GM18873 (cell line): ENCODE data around the gene EEF1A2.

ENCODE experiments used
- ATAC-seq: cut with Tn5 transposase; IDR thresholded peaks from one replicate; pipeline ENCODE4 v1.9.1; 2021; ENCODE audit warnings: mild to moderate bottlenecking, moderate library complexity, moderate number of reproducible peaks; ENCODE audit not compliant: unreplicated experiment, low FRiP score

Gene EEF1A2

DNA sequence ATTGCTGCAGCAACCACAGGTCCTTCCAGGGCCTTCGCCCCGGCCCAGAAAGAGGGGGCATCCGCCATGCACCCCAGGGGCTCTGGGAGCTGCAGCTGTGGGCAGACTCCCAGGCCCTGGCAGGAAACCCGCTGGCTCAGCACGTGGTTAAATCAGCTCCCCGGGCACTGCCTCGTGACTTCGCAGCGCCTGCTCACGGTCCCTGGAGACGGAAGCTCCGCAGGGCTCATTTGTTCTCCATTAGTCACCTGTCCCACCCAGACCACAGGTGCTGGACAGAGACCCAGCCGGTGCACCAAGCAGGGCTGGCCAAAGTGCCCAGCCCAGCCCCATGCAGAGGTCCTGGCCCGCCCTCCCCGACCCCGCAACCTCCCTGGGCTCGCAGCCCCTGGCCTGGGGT is 41.1 kb downstream of the EEF1A2 start:
- ATAC-seq, result no peak

DNA sequence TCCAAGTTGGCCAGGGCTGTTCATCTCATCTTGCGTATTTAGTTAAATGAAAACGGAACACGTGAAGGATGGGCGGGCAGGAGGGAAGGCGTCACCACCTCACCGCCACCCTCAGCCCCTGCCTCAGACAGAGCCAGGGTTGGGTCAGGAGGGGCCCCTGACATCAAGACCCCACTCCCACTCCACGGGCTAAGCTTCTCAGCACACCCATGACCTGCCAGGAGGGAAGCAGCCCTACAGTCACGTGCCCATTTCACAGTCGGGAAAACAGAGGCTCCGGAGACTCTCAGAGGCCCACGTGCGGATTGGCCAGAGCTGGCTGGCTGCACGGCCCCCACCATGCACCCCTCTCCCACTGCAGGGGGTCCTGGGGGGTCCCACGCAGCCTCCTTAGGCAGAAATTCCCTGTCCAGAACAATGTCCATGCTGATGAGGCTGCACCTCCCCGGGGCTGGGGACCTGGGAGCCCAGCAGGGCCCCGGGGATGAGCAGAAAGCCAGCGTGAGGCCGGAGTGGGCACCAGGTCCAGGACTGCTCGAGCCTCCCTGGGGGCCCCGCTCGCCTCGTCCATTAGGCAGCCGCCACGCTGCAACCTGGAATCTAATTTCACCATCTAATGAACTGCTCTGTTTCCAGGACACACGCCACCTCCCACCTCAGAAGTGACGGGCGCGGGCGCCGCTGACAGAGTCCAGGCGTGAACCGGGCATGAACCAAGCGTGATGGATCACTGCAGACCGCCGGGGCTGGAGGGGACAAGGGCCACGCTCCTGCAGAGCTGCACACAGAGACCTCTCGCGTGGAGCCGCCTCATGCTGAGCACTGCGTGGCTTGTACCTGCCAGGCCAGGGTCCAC is 42.2 kb downstream of the EEF1A2 start:
- ATAC-seq, result no peak

DNA sequence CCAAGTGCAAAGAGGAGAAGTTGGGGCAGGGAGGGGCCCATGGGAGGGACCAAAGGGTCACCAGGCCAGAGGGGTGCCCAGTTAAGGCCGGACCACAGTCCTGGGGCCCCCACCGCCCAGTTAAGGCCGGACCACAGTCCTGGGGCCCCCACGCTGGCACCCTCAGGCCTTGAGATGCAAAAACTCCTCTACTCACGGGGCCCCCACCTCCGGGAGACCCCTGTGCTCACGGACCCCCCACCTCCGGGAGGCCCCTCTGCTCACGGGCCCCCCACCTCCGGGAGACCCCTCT is 43.4 kb downstream of the EEF1A2 start:
- no peak for ATAC-seq

DNA sequence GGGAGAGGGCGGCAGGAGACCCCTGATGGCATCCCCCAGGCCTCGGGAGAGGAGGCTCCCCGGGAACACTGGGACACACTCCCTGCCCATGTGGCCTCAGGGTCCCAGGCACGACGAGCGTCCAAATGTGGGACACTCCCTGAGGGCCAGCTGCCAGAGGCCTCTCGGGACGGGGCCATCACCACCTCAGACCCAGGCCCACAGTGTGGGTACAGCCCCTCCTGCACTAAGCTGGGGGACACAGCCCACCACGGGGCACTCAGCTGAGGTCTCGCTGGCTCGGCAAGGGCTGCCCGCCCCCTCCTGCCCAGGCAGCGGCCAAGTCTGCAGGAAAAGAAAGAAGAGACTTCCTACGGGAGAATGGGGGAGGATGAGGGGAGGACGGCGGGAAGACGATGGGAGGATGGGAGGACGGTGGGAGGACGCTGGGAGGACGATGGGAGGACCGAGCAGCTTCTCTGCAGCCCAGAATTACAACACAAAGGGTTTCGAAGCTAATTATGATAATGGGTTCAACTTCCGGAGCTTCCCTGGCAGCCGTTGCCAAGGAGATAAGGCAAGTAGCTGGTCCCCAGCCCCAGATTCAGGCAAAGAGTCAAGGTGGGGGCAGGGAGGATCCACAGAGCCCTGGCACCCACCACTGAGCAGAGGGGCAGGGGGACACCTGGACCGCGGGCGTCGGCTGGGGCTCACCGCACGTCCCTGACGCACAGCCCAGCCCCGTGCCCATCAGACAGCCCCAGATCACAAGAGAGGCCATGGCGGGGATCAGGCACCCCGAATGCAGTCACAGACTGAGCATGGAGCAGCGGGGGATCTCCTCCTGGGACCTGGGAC is 43.9 kb downstream of the EEF1A2 start:
- ATAC-seq, result no peak

DNA sequence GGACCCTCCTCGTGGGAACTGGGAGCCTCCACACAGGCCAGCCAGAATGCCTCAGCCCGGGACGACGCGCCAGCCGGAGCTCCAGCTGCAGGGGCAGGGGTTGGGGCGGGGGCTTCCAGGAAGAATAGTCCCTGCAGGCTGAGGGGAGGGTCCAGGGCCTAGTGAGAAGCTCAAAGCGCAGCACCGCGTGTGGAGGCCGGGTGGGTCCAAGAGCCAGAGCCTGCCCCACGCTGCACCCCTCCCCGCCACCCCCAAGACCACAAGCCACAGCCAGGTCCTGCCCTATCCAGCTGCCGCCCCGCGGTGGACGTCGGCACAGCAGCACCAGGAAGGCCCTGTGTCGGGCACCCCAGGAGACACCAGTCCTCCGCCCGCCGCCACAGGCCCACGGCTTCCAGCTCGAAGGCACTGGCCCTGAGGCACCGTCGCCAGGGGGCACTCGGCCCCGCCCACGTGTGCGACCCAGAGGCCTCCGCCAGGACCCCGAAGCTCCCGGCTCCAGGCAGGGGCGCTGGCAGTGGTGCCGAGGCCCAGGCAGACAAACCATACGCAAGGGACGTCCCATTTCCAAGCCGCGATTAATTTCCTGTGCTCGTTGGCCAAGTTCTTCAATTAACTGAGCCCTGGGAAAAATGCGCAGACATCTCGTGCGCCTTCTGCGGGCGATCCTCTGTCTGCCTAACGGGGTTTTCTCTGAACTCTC is 45.9 kb downstream of the EEF1A2 start:
- no peak for ATAC-seq

DNA sequence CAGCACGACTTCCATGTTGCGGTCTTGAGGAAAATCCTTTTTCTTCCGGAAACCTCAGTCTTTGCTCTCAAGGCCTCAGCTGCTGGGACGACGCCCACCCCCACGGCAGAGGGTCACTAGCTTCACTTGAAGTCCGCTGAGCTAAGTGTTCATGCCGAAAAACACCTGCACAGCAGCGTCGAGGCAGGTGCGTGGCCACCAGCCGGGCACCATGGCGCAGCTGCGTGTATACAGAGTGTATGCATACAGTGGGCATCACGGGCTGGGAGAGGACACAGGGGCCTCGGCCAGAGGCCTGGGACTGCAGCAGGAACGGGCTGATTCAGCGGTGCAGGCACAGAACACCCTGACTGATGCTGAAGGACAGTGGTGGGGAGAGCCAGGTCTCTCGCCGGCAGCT is 46.5 kb downstream of the EEF1A2 start:
- no peak for ATAC-seq

DNA sequence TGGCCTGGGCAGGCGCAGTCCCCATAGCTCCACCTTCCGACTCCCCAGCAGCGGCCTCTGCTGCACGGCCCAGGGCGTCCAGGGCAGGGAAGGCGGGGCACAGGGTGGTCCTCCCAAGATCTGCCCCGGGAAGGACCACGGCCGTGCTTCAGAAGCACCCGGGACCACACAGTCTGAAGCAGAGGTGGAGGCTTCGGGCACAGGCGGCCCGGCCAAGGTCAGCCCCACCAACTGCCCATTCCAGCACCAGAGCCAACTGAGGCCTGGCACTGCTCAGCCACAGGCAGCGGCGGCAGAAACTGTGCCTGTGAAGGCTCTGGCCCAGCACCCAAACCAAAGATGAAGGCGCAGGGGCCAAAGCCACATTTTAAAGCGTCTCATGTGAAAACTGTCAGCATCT is 47.1 kb downstream of the EEF1A2 start:
- ATAC-seq, result no peak

DNA sequence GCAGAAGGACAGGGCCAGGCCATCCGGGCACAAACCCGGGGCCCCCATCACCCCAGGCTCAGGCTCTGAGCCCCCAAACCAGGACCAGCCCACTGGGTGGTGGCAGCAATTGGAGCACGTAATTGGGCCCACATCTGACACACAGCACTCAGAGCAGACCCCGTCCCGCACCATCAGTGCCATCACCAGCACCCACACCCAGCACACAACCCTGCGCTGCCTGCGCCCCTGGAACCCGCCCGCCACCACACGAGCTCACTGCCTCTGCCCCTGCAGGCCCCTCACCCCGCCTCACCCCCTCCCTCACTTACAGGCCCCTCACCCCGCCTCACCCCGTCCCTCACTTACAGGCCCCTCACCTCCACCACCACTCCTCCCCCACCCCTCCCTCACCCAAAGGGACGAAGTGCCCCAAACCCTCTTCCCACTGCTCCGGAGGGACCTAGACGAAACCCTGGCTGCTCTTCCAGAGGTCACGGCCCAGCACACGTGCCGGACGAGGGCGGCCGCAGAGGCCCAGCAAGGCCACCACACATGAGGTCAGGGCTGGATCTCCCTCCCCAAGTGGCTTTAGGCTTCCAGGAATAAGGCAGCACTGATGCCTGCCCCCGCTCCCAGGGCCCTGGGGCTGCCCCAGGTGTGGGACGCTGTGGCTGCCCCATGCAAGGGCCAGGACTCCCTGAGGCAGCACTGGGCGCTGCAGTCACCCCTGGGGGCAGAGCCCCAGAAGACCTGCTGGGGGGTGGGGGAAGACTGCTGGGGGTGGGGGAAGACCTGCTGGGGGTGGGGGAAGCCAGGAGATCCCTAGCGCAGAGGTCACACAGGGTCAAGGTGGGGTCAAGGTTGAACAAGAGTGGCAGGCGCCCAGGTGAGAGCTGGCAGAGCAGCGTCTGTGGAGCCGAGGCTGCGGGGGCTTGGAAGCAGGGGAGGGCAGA is 48.8 kb downstream of the EEF1A2 start:
- ATAC-seq, result no peak

DNA sequence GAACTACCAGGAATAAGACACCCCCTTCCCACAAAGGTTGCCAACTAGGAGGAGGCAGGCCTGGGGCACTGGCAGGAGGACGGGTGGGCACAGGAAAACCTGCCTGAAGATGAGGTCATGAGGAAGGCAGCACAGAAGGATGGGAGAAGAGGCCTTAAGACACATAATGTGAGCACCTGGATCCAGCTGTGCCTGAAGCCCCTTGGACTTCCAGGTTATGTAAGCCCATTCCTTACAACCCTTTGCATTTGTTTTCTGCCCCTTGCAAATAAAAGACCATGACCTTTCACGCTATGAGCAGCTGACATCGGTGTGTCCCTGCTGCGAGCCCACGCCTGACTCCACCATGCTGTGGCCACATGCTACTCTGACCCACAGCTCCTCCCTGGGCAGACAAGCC is 49.9 kb downstream of the EEF1A2 start:
- ATAC-seq, result no peak

DNA sequence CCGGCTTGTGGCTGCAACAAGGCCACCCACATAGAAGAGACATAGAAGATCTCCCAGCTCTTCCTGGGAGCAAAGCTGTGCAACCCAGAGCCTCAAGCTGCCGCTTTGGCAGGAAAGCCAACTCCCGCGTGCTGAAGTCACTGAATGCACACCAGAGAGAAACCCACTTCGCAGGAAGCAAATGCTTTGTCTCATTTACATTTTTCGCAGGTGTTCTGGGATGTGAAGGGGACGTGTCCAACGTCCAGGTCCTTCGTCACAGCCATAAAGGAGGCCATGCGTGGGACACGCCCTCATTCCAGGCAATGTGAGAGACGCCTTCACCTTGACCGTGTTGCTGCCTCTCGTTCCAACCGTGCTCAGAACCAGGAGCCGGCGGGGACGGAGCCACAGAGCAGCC is 50.9 kb downstream of the EEF1A2 start:
- ATAC-seq, result no peak

DNA sequence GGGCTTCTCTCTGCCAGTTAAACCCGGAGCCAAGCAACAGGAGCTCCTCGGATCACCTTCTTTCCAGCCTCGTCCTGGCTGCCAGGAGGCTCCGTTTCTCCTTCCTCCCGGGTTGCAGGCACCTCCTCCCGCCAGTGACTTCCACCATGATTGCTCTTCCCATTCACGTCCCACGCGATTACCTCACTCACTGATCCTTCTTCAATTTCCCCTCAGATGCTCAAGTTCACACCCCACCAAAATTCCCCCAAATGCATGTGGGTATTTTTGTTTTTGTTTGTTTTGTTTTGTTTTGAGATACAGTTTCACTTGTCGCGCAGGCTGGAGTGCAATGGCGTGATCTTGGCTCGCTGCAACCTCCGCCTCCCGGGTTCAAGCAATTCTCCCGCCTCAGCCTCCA is 51.6 kb downstream of the EEF1A2 start:
- no peak for ATAC-seq

DNA sequence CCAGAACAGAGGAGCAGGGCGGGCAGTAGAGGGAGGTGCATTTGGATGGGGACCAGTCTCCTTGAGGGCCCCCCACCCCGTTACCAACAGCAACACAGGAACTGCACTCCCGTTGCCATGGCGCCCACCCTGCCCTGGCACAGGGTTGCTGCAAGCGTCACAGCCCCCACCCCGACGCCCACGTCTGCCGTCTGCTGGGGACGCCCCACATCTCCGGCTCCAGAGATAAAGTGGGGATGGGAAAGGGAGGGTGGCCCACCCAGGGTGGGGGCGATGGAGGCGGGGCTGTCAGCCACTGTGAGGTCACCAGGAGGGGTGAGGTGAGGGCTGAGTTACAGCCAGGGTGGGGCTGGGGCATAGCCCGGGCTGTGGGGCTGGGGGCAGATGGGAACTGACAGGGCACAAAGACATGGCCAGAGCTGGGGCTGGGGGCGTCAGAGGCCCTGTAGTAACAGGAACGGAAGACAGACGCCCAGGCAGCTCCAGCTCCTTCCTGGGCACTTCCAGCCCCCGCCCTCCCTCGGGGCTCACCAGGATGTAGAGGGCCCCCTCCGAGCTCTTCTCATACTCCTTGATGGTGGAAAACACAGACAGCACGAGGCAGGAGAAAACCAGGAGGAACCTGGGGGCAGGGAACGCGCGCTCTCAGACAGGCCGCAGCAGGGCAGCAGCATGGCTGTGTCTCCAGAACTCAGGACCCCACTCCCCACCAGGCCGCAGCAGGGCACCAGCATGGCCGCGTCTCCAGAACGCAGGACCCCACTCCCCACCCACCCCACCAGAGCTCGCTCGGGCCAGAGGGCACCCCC is 52.5 kb downstream of the EEF1A2 start:
- ATAC-seq, result no peak

DNA sequence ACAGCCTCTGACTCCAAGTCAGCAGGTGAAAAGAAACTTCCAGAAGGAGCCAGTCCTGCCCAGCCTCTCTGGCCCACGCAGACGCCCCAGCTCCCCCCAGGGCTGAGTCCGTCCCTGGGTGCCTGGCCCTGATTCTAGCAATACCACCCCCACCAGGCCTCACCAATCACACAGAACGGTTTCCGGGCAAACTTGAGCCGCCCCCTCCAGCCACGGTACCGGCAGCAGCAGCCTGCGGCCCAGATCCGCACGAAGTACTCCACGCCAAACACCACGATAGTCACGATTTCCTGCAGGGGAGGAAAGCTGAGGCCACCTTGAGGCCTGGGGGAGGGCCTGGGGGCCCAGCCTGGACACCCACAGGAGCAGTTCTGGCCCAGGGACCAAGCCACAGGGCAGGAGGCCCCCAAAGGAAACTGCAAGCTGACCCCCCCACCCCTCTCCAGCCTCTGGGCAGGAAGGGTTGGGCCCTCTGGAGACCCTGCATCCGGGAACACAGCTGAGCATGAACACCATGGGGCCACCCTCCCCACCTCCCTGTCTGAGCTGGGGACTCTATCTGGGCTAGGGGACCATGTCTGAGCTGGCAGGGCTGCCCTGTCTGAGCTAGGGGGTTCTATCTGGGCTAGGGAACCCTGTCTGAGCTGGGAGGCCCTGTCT is 53.7 kb downstream of the EEF1A2 start:
- no peak for ATAC-seq

DNA sequence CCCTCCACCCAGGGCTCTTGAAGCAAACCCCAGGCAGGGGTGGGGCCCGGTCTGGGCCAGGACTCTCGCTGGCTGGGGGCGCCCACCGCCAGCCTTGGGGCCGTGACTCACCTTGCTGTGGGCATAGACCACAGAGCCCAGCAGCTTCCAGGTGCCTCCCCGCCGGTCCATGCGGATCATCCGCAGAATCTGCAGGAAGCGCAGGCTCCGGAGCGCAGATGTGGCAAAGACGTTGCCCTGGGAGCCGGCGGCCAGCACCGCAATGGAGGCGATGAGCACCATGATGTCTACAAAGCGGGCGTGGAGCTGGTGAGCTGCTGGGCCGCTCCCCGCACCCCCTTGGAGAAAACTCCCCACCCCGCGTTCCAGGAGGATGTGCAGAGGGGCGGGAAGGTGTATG is 54.3 kb downstream of the EEF1A2 start:
- ATAC-seq, result no peak

DNA sequence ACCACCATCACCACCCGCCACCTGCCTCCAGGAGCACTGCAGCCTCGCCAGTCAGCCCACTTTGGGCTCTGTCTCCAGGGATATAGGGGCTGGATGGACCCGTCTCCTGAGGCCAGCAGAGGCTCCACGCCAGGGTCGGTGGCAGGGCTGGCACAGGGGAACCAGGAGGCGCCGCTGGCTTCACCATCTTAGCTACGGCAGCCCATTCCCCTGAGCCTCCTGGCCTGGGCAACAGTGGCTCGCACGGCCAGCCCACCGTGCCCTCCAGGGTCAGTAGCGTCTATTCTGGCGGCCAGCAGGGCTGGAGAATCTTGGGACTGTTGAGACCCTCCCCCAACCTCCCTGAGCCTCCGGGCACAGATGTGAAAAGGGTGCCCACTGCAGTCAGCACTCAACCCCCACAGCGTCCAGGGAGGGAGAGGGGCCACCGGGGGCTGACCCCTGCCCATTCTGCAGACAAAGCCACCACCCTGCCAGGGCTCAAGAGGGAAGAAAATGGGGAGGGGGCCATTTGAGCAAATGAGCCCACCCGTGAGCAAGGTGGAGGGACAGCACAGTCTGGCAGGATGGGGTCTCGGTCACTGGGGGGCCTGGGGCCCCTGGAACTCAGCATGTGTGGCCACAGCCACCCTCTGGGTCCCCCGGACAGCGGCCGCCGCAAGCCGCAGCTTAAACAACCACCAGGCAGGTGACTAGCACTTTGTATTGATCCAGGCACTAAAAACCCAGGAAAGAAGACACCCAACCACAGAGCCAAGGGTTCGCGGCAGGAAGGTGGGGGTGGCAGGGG is 55.1 kb downstream of the EEF1A2 start:
- no peak for ATAC-seq

DNA sequence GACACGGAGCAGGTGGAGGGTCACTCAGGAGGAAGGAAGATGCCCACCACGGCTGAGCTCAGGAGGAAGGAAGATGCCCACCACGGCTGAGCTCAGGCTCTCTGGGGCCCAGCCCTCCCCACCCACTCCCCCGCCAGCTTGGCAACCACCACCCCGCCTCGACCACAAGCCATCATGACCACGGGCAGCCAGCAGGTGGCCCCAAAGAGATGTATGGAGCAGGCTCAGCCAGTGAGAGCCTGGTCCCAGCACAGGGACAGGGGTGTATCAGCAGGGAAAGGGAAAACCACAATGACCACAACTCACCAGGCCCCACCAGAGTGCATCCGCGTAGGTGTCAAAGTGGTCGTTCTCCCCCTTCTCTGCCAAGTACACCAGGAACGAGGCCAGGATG is 56.8 kb downstream of the EEF1A2 start:
- no peak for ATAC-seq

DNA sequence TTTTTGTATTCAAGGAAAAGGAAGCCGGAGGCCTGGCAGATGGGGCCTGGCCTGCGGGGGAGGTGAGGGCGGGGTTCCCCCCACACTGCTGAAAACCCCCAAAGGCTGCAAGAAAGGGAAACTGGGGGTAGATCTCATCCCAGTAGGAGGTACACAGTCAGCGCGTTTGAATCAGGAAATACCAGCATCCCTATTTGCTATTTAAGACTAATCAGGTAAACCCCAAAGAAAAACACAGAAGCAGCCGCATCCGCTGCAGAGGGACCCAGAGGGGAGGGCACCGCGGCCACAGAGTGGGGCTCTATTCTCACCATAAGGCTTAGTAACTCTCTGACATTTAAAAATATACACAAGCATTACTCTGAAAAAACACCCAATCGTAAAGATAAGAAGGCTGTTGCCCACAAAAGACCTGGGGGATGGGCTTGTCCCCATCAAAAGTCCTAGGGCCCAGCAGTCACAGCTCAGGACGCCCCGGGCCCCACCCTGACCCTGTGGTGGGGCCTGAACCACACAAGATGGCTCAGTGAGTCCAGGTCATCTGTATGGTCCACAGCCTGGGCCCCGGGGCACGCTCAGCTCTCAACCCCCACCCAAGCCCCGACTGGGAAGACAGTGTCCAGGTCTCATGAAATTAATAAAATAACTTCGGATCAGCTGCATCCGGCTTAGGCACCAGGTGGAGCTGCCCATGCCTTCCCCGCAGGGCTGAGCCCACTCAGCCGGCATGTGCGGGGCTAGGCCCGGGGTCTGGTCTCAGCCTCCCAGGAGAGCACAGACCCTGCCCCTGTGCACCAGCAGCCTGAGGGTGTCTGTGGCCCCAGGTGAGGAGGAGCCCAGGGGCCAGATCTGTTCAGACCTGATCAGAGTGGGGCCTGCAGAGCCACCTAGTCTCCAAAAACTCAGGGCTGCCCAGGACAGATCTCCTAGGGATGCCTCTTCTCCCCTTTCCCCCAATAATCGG is 57.5 kb downstream of the EEF1A2 start:
- ATAC-seq, result no peak
